Mesothelial cell of epicardium (in vitro differentiated cells): ENCODE measurements around the gene ADM2. TPM values are rescaled to one million over a fixed set of nuclear protein-coding genes. Genes with fewer than 3 reads are reported as not detected.
A peak's percentile ranks its signal among the peaks of the same experiment; 100 is the strongest.

ENCODE experiments used
- DNase-seq, 2 experiments: peaks; one replicate each; pipeline ENCODE4 v3.0.0; 2021; ENCODE audit warnings: low spot score in 2 of 2; ENCODE audit not compliant: unreplicated experiment in 2 of 2
- H3K27ac Mint-ChIP-seq: 2 replicates; pipeline ENCODE4 v1.8.0; 2021; ENCODE audit warnings: mixed read lengths
- H3K27me3 Mint-ChIP-seq: 2 replicates; pipeline ENCODE4 v1.8.0; 2021; ENCODE audit warnings: low read depth, mixed read lengths
- H3K36me3 Mint-ChIP-seq: 2 replicates; pipeline ENCODE4 v1.8.0; 2021; ENCODE audit warnings: mixed read lengths
- H3K4me1 Mint-ChIP-seq: 2 replicates; pipeline ENCODE4 v1.8.0; 2021; ENCODE audit warnings: mixed read lengths
- H3K4me3 Mint-ChIP-seq: 2 replicates; pipeline ENCODE4 v1.8.0; 2021; ENCODE audit warnings: mild to moderate bottlenecking, moderate library complexity, mixed read lengths
- H3K9me3 Mint-ChIP-seq: 2 replicates; pipeline ENCODE4 v1.8.0; 2021; ENCODE audit warnings: mixed read lengths
- total RNA-seq: library from RNA; stranded (reverse); gene quantifications from 3 replicates; pipeline ENCODE4 v1.2.1, GENCODE V29; 2021
- TF ChIP-seq, protein P1 (sequence below): fragments of 200-600 bp; sonication (generic); IDR thresholded peaks from one replicate; pipeline ENCODE4 v1.5.0; 2021; ENCODE audit warnings: antibody characterized with exemption; ENCODE audit not compliant: unreplicated experiment

Gene ADM2
- total RNA-seq, 1 donor from 2014 or later: 1.4 TPM

DNA sequence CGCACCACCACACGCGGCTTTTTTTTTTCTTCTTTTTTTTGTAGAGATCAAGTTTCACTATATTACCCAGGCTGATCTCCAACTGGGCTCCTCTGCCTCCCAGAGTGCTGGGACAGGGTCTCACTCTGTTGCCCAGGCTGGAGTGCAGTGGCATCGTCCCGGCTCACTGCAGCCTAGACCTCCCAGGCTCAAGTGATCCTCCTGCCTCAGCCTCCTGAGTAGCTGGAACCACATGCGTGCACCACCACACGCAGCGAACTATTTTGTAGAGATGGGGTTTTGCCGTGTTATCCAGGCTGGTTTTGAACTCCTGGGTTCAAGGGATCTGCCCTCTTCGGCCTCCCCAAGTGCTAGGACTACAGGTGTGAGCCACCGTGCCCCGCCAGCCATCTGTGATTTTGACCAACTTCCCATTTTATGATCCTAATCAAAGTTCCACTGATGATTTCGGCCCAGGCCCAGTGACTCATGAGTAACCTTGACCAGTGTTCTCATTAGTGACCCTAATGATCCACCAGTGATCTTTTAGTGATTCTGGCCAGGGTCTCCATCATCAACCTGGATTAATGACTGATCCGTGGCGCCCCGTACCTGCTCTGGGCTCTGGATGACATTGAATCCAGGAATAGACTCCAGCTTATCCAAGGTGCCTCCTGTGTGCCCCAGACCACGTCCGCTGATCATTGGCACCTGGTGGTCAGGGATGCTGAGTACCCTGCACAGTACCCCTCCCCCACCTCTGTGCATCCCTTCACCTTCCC lies 46.8 kb downstream of the ADM2 start:
- peaks cover 35% of the 10 kb centered on the region for H3K27me3 Mint-ChIP-seq
- no peak overlapping the region for H3K27ac Mint-ChIP-seq
- H3K4me3 Mint-ChIP-seq: peak overlapping the region; percentile 62
- DNase-seq: no peak
- H3K36me3 Mint-ChIP-seq: no peaks in the 10 kb centered on the region
- TF ChIP-seq, protein P1, sequence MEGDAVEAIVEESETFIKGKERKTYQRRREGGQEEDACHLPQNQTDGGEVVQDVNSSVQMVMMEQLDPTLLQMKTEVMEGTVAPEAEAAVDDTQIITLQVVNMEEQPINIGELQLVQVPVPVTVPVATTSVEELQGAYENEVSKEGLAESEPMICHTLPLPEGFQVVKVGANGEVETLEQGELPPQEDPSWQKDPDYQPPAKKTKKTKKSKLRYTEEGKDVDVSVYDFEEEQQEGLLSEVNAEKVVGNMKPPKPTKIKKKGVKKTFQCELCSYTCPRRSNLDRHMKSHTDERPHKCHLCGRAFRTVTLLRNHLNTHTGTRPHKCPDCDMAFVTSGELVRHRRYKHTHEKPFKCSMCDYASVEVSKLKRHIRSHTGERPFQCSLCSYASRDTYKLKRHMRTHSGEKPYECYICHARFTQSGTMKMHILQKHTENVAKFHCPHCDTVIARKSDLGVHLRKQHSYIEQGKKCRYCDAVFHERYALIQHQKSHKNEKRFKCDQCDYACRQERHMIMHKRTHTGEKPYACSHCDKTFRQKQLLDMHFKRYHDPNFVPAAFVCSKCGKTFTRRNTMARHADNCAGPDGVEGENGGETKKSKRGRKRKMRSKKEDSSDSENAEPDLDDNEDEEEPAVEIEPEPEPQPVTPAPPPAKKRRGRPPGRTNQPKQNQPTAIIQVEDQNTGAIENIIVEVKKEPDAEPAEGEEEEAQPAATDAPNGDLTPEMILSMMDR: no peak
- H3K9me3 Mint-ChIP-seq: no peaks in the 10 kb centered on the region
- peaks cover 23% of the 10 kb centered on the region for H3K4me1 Mint-ChIP-seq

DNA sequence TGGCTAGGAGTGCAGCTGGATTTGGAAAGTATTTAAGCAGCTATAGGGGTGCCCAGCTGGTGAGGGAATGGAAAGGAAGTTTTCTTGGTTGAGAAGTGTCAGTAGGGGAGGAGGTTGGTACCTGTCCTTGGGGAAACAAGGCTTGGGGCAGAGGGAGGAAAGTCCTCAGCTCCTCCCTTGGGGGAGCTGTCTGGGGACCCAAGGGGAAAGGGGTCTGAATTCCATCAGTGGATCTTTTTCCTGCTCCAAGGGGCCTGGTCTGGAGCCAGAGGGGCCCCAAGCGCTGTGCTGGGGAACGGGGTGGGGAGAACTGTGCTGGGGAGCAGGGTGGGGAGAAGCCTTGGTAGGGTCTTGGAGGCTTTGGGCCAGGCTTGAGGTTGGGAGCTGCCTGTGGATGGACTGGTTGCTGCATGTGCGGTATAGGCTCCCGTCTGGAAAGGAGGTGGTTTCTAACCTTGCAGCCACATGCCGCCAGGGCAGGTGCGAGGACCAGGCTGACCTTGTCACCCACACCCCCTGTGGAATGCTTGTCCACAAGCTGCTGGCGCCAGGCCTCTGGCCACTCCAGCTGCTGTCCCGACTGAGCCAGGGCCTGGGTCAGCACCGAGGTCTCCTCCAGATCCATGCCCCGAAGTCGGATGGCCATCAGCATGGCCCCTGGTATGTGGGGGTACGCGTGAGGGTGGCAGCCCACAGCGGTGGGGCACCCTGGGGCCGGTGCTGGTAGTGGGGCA lies 47.5 kb downstream of the ADM2 start:
- H3K27me3 Mint-ChIP-seq: peaks cover 38% of the 10 kb centered on the region
- no peak overlapping the region for H3K27ac Mint-ChIP-seq

DNA sequence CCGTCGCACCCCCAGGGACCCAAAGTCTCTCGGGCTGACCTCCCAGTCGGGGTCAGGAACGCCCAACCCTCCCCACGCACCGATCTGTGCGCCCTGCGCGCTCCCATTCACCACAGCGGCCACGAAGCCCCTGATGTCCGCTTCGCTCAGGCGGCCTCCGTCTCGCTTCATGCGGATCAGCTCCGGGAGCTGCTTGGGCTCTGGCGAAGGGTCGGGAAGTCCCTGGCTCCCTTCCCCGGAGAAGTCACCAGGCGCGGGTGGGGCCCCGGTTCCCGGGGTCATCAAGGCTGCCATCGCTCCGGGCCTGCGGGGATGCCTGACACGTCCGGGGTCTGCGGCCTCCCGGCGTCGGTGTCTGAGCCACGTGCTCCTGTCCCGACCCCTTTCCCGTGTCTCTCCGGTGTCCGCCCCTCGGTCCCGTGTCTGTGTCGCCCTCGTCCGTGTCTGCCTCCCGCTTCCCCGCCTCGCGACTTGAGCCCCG lies 48.1 kb downstream of the ADM2 start:
- Mint-ChIP-seq H3K4me1 (peaks cover 35% of the 10 kb centered on the region), H3K27ac (no peak overlapping the region)

More for the DNA sequence above, 47.5 kb downstream of the ADM2 start:
- no peak for DNase-seq
- Mint-ChIP-seq H3K36me3 (no peaks in the 10 kb centered on the region), H3K4me1 (peaks cover 30% of the 10 kb centered on the region), H3K9me3 (no peaks in the 10 kb centered on the region), H3K4me3 (peak overlapping the region; percentile 62)
- TF ChIP-seq, protein P1: no peak

DNA sequence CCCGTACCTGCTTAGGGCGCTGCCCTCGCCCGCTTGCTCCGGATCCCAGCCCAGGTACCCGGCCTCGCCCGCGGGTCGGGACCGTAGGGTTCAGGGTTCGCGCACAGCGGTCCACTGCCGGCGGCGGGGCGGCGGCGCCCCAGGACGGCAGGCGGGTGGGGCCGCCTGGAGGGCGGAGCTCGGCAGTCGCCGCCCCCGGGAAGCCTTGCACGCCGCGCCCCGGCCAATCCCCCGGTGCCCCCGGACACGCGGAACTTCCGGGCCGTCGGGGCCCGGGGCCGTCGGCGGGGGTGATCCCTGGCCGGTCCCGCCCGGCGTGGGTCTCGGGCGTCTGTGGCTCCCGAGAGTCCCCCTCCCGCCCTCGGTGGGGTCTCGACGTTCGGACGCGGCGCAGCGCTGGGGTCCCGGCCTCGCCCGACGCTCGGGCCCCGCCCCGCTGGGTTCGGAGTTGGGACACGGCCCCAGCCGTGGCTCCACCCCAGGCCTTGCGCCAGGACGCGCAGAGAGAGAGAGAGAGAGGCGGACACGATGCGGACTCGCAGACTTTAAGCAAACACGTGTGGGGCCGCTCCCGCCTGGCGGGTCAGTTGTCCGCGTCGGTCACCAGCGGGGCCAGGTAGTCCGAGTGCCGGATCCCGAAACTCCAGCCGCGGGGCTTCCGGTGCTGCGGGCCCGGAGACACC lies 48.7 kb downstream of the ADM2 start, which contains the start of gene TYMP:
TSS of gene TYMP (minus strand) at position 116 of the 683 bp plus-strand sequence. CDS start 303 bp downstream, outside the sequence.
- no peaks in the 10 kb centered on the region for H3K36me3 Mint-ChIP-seq
- peaks cover 38% of the 10 kb centered on the region for H3K27me3 Mint-ChIP-seq
- peaks cover 31% of the 10 kb centered on the region for H3K4me1 Mint-ChIP-seq
- TF ChIP-seq, protein P1: no peak
- no peaks in the 10 kb centered on the region for H3K9me3 Mint-ChIP-seq
- peak in 1 of 2 experiments; percentile 27 for DNase-seq
- peak within 1 kb of the TSS; percentile 65 for H3K4me3 Mint-ChIP-seq
- H3K27ac Mint-ChIP-seq: no peak within 1 kb of the TSS

More for the DNA sequence above, 48.1 kb downstream of the ADM2 start:
- TF ChIP-seq, protein P1: no peak
- no peak for DNase-seq
- Mint-ChIP-seq H3K36me3 (no peaks in the 10 kb centered on the region), H3K9me3 (no peaks in the 10 kb centered on the region), H3K4me3 (peak overlapping the region; percentile 13), H3K27me3 (peaks cover 38% of the 10 kb centered on the region)

DNA sequence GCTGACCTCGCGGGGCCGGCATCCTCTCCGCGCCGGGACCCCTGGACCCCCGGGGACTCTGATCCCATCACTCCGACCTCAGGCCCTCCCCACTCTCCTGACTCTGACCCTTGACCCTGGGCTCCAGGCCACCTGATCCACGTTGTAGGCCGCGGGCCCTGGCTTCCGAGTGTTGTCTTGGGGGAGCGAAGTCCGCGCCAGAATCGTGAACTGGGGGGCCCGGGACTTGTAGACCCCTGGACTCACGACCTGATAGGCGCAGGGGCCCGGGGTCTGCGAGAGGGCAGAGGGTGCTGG lies 49.2 kb downstream of the ADM2 start:
- Mint-ChIP-seq H3K27ac (no peak overlapping the region), H3K36me3 (no peaks in the 10 kb centered on the region), H3K4me1 (peaks cover 31% of the 10 kb centered on the region), H3K9me3 (no peaks in the 10 kb centered on the region), H3K4me3 (peak overlapping the region; percentile 51), H3K27me3 (peaks cover 38% of the 10 kb centered on the region)
- DNase-seq: no peak
- TF ChIP-seq, protein P1: no peak
